HepG2 (cell line): ENCODE data around the gene RRAD. TPM values are rescaled to one million over a fixed set of nuclear protein-coding genes. Genes with fewer than 3 reads are reported as not detected.

Source experiments
- AGO2 ChIP-seq: fragments of 200-400 bp; formaldehyde crosslinking; optimal IDR thresholded peaks from 2 replicates; pipeline ENCODE3; 2017; ENCODE audit warnings: mild to moderate bottlenecking, low read depth, low read length, moderate library complexity
- AKNA ChIP-seq: sonication (generic); formaldehyde crosslinking; IDR thresholded peaks from 2 replicates; pipeline ENCODE4 v1.4.0; 2020; ENCODE audit warnings: missing genetic modification reagents, borderline replicate concordance
- CEBPZ ChIP-seq: IDR thresholded peaks from 2 replicates; pipeline ENCODE4 v1.6.1; 2012; ENCODE audit warnings: low read length, improper control_type of control experiment
- DBP ChIP-seq: sonication (generic); formaldehyde crosslinking; IDR thresholded peaks from 2 replicates; pipeline ENCODE4 v1.4.0; 2020; ENCODE audit warnings: missing genetic modification reagents; ENCODE audit errors: not compliant biosample characterization
- PCBP2 ChIP-seq: fragments of 200-400 bp; formaldehyde crosslinking; optimal IDR thresholded peaks from 2 replicates; pipeline ENCODE3; 2018; ENCODE audit warnings: low read length, low read depth; ENCODE audit not compliant: poor library complexity, severe bottlenecking
- SALL2 ChIP-seq: sonication (generic); formaldehyde crosslinking; IDR thresholded peaks from 2 replicates; pipeline ENCODE4 v1.8.1; 2023; ENCODE audit warnings: mild to moderate bottlenecking, missing genetic modification reagents, inconsistent platforms
- SRSF1 ChIP-seq: fragments of 200-400 bp; formaldehyde crosslinking; optimal IDR thresholded peaks from 2 replicates; pipeline ENCODE3; 2017; ENCODE audit warnings: mild to moderate bottlenecking, low read depth, low read length, moderate library complexity
- TRAFD1 ChIP-seq: sonication (generic); formaldehyde crosslinking; IDR thresholded peaks from 2 replicates; pipeline ENCODE4 v1.5.1; 2020; ENCODE audit warnings: missing genetic modification reagents, mild to moderate bottlenecking, borderline replicate concordance
- ZC3H4 ChIP-seq: sonication (generic); formaldehyde crosslinking; IDR thresholded peaks from 2 replicates; pipeline ENCODE4 v1.4.0; 2020; ENCODE audit warnings: missing genetic modification reagents, borderline replicate concordance
- ZNF232 ChIP-seq: sonication (generic); formaldehyde crosslinking; IDR thresholded peaks from 2 replicates; pipeline ENCODE4 v1.4.0; 2020; ENCODE audit warnings: missing genetic modification reagents, borderline replicate concordance
- ZNF235 ChIP-seq: sonication (generic); formaldehyde crosslinking; IDR thresholded peaks from 2 replicates; pipeline ENCODE4 v1.8.1; 2023; ENCODE audit warnings: mild to moderate bottlenecking, missing genetic modification reagents, borderline replicate concordance
- ZNF333 ChIP-seq: sonication (generic); formaldehyde crosslinking; IDR thresholded peaks from 2 replicates; pipeline ENCODE4 v1.4.0; 2020; ENCODE audit warnings: mild to moderate bottlenecking, missing genetic modification reagents, borderline replicate concordance
- polyA plus RNA-seq, 8 experiments: library from polyadenylated mRNA; depleted of rRNA in 3 of 8; stranded (reverse) in 7 of 8; unstranded in 1 of 8; fragments of >200 nt; fragmentation: Illumina TruSeq in 4 of 8; extraction: Trizol in 4 of 8; gene quantifications; 2 replicates each; pipeline versions ENCODE4 v1.2.1 to v1.2.3, GENCODE V29; 2011 to 2016; ENCODE audit warnings: low read depth in 4 of 8, missing spikeins in 1 of 8, mixed read lengths in 1 of 8; ENCODE audit not compliant: insufficient read depth in 1 of 8
- total RNA-seq, 5 experiments: library from RNA; depleted of rRNA; stranded (reverse); fragments of >200 nt; fragmentation: Illumina TruSeq; extraction: Trizol; gene quantifications; 2 replicates each; pipeline ENCODE4 v1.2.3, GENCODE V29; 2016; ENCODE audit warnings: low read depth in 1 of 5

RRAD gene
- total and polyA plus RNA-seq, 2 of the 13 experiments (the other 11 are each of a cell fraction or from before 2014, with no cell fraction given), result 0.80 to 1.1 TPM

GRCh38 chr16:66918803-66919568, 6.3 kb downstream of the RRAD start, which contains the start of gene CDH16 (continued):
- TF ChIP-seq TRAFD1 (no peak), AKNA (CRISPR knock-in tag) (no peak), SRSF1 (no peak), AGO2 (no peak), SALL2 (no peak), DBP (CRISPR knock-in tag) (no peak), CEBPZ (no peak), ZNF232 (CRISPR knock-in tag) (no peak), ZNF235 (CRISPR knock-in tag) (0 out of 2 replicates have a peak, but pooled peaks have one; percentile 55), ZC3H4 (CRISPR knock-in tag) (no peak), ZNF333 (CRISPR knock-in tag) (0 out of 2 replicates have a peak, but pooled peaks have one; percentile 49), PCBP2 (no peak)
